Natural killer cell (primary cell): Measurements from ENCODE around the gene EBF4. TPM values are rescaled to one million over a fixed set of nuclear protein-coding genes. Genes with fewer than 3 reads are reported as not detected.
"Not testable (repeated sequence)": the region's sequence is repeated elsewhere in the genome, so short reads cannot be mapped to it uniquely, and the experiment has no call there.

Source experiments
- ATAC-seq, 3 donors: fragments of 150-1000 bp in 2 of 3; fragments of 200-7000 bp in 1 of 3; cut with Tn5 transposase; 1 replicate in 1 of 3; 2 replicates in 2 of 3; pipeline ENCODE4 v1.10.0; 2021; ENCODE audit warnings: mild to moderate bottlenecking in 2 of 3, moderate library complexity in 2 of 3
- DNase-seq, 2 donors: peaks; one replicate each; pipeline versions ENCODE4 v3.0.0 to v3.0.0-alpha.2; 2013 to 2021; ENCODE audit warnings: mixed read lengths in 1 of 2
- H3K27ac ChIP-seq: one replicate; pipeline ENCODE4 v1.5.1; 2013; ENCODE audit warnings: mild to moderate bottlenecking, low read length
- H3K27me3 ChIP-seq: one replicate; pipeline ENCODE4 v1.6.1; 2013; ENCODE audit warnings: low read length; ENCODE audit not compliant: control insufficient read depth, insufficient read depth
- H3K36me3 ChIP-seq: one replicate; pipeline ENCODE4 v1.6.1; 2013; ENCODE audit warnings: low read length; ENCODE audit not compliant: control insufficient read depth, insufficient read depth
- H3K4me1 ChIP-seq: one replicate; pipeline ENCODE4 v1.6.1; 2013; ENCODE audit warnings: low read length; ENCODE audit not compliant: control insufficient read depth, insufficient read depth
- H3K4me3 ChIP-seq: one replicate; pipeline ENCODE4 v1.5.1; 2013; ENCODE audit warnings: low read length
- H3K9me3 ChIP-seq: one replicate; pipeline ENCODE4 v1.6.1; 2013; ENCODE audit warnings: low read length; ENCODE audit not compliant: control insufficient read depth, insufficient read depth
- H3K27ac Mint-ChIP-seq, 2 donors: one replicate each; pipeline ENCODE4 v1.8.0; 2022; ENCODE audit warnings: mild to moderate bottlenecking in 2 of 2, mixed read lengths in 2 of 2, moderate library complexity in 1 of 2
- H3K27me3 Mint-ChIP-seq, 2 donors: one replicate each; pipeline ENCODE4 v1.8.0; 2022; ENCODE audit warnings: low read depth in 2 of 2, mixed read lengths in 2 of 2
- H3K36me3 Mint-ChIP-seq: one replicate; pipeline ENCODE4 v1.8.0; 2022; ENCODE audit warnings: mixed read lengths
- H3K4me1 Mint-ChIP-seq, 2 donors: one replicate each; pipeline ENCODE4 v1.8.0; 2022; ENCODE audit warnings: mixed read lengths in 2 of 2
- H3K4me3 Mint-ChIP-seq: one replicate; pipeline ENCODE4 v1.8.0; 2022; ENCODE audit warnings: mild to moderate bottlenecking, moderate library complexity, mixed read lengths
- H3K9me3 Mint-ChIP-seq, 2 donors: one replicate each; pipeline ENCODE4 v1.8.0; 2022; ENCODE audit warnings: mixed read lengths in 2 of 2
- WGBS: methylation state at CpG from one replicate; pipeline ENCODE4 v1.1.7; 2013; ENCODE audit warnings: missing lambda C conversion rate; ENCODE audit not compliant: insufficient coverage; 5-methylcytosine and 5-hydroxymethylcytosine counted together
- intact Hi-C: fragments of 100-400 bp; cut with micrococcal nuclease; formaldehyde crosslinking; loops from one replicate; pipeline ENCODE4 v1.14.2; 2022
- total RNA-seq, 4 donors: library from RNA; stranded (reverse); fragments of 120-200 nt in 1 of 4; gene quantifications; one replicate each; pipeline versions ENCODE4 v1.2.3 to v1.2.4, GENCODE V29; 2013 to 2022
- TF ChIP-seq, protein P1 (sequence below): fragments of 200-600 bp; IDR thresholded peaks from one replicate; pipeline ENCODE4 v1.8.0; 2022; ENCODE audit warnings: antibody characterized with exemption

The EBF4 gene
- total RNA-seq, 3 donors from 2014 or later (not counting 1 experiment from before 2014, with no cell fraction given) = 17.1 to 21.7 (median 20.4) TPM

- no peaks in the 10 kb centered on the region for H3K4me1 Mint-ChIP-seq
- intact Hi-C loops = no loop called here
Measured at GRCh38 chr20:2671977-2672376, 20.6 kb upstream of the EBF4 start.

DNA sequence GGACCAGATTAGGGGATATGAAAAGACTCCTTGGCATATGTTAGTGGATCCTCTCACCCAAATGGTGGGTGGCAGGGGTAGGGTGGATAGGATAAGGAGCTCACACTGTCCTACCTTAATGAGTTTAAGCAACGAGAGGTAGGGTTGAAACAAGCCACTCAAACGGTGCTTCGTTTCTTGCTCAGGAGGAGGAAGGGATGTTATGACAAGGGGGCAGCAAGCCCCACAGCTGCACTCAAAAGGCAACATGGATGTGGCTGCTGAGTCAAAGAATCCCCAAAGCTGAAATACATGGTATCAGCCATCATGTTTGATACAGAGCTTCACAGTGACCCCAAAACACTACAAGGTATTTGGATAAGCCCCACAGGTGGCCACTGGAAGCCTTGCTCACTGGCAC lies 20.1 kb upstream of the EBF4 start:
- WGBS = 73% methylated on average over 3 of the region's 3 CpGs
- H3K9me3 Mint-ChIP-seq = no peaks in the 10 kb centered on the region
- Histone ChIP-seq H3K9me3 (no peaks in the 10 kb centered on the region), H3K27ac (no peak overlapping the region), H3K36me3 (no peaks in the 10 kb centered on the region), H3K4me1 (no peaks in the 10 kb centered on the region), H3K27me3 (no peaks in the 10 kb centered on the region), H3K4me3 (no peak overlapping the region)
- DNase-seq (no peak), ATAC-seq (no peak)
- no peak overlapping the region for H3K27ac Mint-ChIP-seq
- H3K27me3 Mint-ChIP-seq = peaks cover 0 to 10% of the 10 kb centered on the region in 2 donors
- TF ChIP-seq, protein P1, sequence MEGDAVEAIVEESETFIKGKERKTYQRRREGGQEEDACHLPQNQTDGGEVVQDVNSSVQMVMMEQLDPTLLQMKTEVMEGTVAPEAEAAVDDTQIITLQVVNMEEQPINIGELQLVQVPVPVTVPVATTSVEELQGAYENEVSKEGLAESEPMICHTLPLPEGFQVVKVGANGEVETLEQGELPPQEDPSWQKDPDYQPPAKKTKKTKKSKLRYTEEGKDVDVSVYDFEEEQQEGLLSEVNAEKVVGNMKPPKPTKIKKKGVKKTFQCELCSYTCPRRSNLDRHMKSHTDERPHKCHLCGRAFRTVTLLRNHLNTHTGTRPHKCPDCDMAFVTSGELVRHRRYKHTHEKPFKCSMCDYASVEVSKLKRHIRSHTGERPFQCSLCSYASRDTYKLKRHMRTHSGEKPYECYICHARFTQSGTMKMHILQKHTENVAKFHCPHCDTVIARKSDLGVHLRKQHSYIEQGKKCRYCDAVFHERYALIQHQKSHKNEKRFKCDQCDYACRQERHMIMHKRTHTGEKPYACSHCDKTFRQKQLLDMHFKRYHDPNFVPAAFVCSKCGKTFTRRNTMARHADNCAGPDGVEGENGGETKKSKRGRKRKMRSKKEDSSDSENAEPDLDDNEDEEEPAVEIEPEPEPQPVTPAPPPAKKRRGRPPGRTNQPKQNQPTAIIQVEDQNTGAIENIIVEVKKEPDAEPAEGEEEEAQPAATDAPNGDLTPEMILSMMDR = no peak
- no peaks in the 10 kb centered on the region for H3K4me1 Mint-ChIP-seq
- intact Hi-C loops = no loop called here
- H3K36me3 Mint-ChIP-seq = no peaks in the 10 kb centered on the region
- no peak overlapping the region for H3K4me3 Mint-ChIP-seq

More at GRCh38 chr20:2671977-2672376, 20.6 kb upstream of the EBF4 start:
- peaks cover 0 to 10% of the 10 kb centered on the region in 2 donors for H3K27me3 Mint-ChIP-seq
- DNase-seq (no peak), ATAC-seq (no peak)
- Histone ChIP-seq H3K36me3 (no peaks in the 10 kb centered on the region), H3K27me3 (no peaks in the 10 kb centered on the region), H3K9me3 (no peaks in the 10 kb centered on the region), H3K4me3 (no peak overlapping the region), H3K4me1 (no peaks in the 10 kb centered on the region), H3K27ac (no peak overlapping the region)
- H3K9me3 Mint-ChIP-seq = no peaks in the 10 kb centered on the region
- H3K4me3 Mint-ChIP-seq = no peak overlapping the region
- H3K27ac Mint-ChIP-seq = no peak overlapping the region
- TF ChIP-seq, protein P1 = no peak
- no peaks in the 10 kb centered on the region for H3K36me3 Mint-ChIP-seq
- 31% methylated on average over 3 of the region's 4 CpGs for WGBS

GRCh38 chr20:2673453-2673852 lies 19.1 kb upstream of the EBF4 start:
- TF ChIP-seq, protein P1 = no peak
- 83% methylated on average over 4 of the region's 4 CpGs for WGBS
- H3K4me1 Mint-ChIP-seq = no peaks in the 10 kb centered on the region

GRCh38 chr20:2680046-2680445 lies 12.5 kb upstream of the EBF4 start:
- 47% methylated on average over 2 of the region's 4 CpGs for WGBS
- ATAC-seq = no peak
- no peak overlapping the region for H3K4me3 ChIP-seq
- no peak overlapping the region for H3K27ac ChIP-seq
- peaks cover 9 to 20% of the 10 kb centered on the region in 2 donors for H3K27me3 Mint-ChIP-seq
- H3K27me3 ChIP-seq = no peaks in the 10 kb centered on the region
- no peaks in the 10 kb centered on the region for H3K36me3 Mint-ChIP-seq
- peaks cover 3% of the 10 kb centered on the region for H3K4me1 ChIP-seq
- intact Hi-C loops = no loop called here
- H3K9me3 Mint-ChIP-seq = no peaks in the 10 kb centered on the region
- no peaks in the 10 kb centered on the region for H3K9me3 ChIP-seq
- H3K36me3 ChIP-seq = no peaks in the 10 kb centered on the region
- TF ChIP-seq, protein P1 = no peak
- DNase-seq = no peak
- H3K27ac Mint-ChIP-seq = no peak overlapping the region
- no peak overlapping the region for H3K4me3 Mint-ChIP-seq
- peaks cover 0 to 3% of the 10 kb centered on the region in 2 donors for H3K4me1 Mint-ChIP-seq

More at GRCh38 chr20:2673453-2673852, 19.1 kb upstream of the EBF4 start:
- Histone ChIP-seq H3K27me3 (no peaks in the 10 kb centered on the region), H3K4me1 (no peaks in the 10 kb centered on the region), H3K9me3 (no peaks in the 10 kb centered on the region), H3K36me3 (no peaks in the 10 kb centered on the region), H3K4me3 (no peak overlapping the region), H3K27ac (no peak overlapping the region)
- no peaks in the 10 kb centered on the region for H3K9me3 Mint-ChIP-seq
- no peak overlapping the region for H3K4me3 Mint-ChIP-seq
- no peaks in the 10 kb centered on the region for H3K36me3 Mint-ChIP-seq
- ATAC-seq (no peak), DNase-seq (no peak)
- H3K27me3 Mint-ChIP-seq = peaks cover 0 to 6% of the 10 kb centered on the region in 2 donors
- intact Hi-C loops = no loop called here
- no peak overlapping the region for H3K27ac Mint-ChIP-seq

DNA sequence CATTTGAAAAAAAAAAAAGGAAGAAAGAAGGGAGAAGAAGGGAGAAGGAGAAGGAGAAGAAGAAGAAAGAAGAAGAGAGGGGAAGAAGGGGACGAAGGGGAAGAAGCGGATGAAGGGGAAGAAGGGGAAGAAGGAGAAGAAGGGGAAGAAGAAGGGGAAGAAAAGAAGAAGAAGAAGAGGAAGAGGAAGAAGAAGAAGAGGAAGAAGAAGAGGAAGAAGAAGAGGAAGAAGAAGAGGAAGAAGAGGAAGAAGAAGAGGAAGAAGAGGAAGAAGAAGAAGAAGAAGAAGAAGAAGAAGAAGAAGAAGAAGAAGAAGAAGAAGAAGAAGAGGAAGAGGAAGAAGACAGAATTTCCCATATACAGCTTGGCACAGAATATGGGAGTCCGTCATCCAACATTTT lies 10.5 kb upstream of the EBF4 start:
- H3K36me3 Mint-ChIP-seq, H3K4me3 ChIP-seq, H3K9me3 ChIP-seq, H3K4me3 Mint-ChIP-seq, H3K9me3 Mint-ChIP-seq, H3K27me3 ChIP-seq, H3K27ac ChIP-seq, H3K4me1 ChIP-seq, H3K36me3 ChIP-seq, DNase-seq, H3K4me1 Mint-ChIP-seq, ATAC-seq, intact Hi-C loops, H3K27ac Mint-ChIP-seq: not testable (repeated sequence)
- 91% methylated on average over 3 of the region's 3 CpGs for WGBS
- peaks cover 9 to 20% of the 10 kb centered on the region in 2 donors for H3K27me3 Mint-ChIP-seq
